Measurements from ENCODE around the gene MED15.

DNA sequence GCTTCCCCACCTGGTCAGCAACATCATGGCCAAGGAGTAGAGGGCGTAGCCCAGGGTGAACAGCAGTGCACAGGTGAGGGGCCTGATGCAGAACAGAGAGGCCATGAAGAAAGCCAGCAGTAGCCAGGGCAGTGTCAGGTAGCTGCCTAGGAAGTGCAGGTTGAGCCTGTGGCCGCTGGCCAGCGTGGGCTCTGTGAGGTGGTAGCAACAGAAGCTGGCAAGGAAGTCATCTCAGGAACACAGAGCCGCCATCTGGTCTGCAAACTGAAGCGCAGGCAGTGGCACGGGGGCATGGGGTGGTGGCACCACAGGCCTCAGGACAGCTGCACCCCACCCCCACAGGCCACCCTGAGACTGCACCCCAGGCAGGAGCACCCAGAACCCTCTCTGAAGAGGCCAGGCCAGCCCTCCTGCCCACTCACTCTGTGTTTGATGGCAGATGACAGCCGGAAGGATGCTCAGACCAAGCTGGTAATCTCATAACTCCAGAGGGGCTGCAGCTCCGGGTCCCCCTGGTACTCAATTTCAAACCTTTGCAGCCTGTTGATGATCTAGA is 95.3 kb downstream of the MED15 start:
- TF ChIP-seq EHF (CRISPR knock-in tag; IDR thresholded peaks at IDR 0.05) (no peak), JUN (IDR thresholded peaks at IDR 0.05) (no peak), SMC3 (IDR thresholded peaks at IDR 0.05) (no peak), MAX (IDR thresholded peaks at IDR 0.05) (no peak), POLR2A (IDR thresholded peaks at IDR 0.05; ENCODE audit: low read length) (no peak), REST (IDR thresholded peaks at IDR 0.05) (no peak), EP300 (IDR thresholded peaks at IDR 0.05) (no peak), ELK1 (IDR thresholded peaks at IDR 0.05; ENCODE audit: low read depth, low read length) (no peak), TP53 (CRISPR knock-in tag; IDR thresholded peaks at IDR 0.05) (no peak), KDM5A (IDR thresholded peaks at IDR 0.05) (no peak)
- TF ChIP-seq, protein P1, sequence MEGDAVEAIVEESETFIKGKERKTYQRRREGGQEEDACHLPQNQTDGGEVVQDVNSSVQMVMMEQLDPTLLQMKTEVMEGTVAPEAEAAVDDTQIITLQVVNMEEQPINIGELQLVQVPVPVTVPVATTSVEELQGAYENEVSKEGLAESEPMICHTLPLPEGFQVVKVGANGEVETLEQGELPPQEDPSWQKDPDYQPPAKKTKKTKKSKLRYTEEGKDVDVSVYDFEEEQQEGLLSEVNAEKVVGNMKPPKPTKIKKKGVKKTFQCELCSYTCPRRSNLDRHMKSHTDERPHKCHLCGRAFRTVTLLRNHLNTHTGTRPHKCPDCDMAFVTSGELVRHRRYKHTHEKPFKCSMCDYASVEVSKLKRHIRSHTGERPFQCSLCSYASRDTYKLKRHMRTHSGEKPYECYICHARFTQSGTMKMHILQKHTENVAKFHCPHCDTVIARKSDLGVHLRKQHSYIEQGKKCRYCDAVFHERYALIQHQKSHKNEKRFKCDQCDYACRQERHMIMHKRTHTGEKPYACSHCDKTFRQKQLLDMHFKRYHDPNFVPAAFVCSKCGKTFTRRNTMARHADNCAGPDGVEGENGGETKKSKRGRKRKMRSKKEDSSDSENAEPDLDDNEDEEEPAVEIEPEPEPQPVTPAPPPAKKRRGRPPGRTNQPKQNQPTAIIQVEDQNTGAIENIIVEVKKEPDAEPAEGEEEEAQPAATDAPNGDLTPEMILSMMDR (IDR thresholded peaks at IDR 0.05) = no peak
- TF ChIP-seq, protein P2, sequence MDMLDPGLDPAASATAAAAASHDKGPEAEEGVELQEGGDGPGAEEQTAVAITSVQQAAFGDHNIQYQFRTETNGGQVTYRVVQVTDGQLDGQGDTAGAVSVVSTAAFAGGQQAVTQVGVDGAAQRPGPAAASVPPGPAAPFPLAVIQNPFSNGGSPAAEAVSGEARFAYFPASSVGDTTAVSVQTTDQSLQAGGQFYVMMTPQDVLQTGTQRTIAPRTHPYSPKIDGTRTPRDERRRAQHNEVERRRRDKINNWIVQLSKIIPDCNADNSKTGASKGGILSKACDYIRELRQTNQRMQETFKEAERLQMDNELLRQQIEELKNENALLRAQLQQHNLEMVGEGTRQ (IDR thresholded peaks at IDR 0.05) = no peak

Data from A549 (cell line).